Endothelial cell of umbilical vein (primary cell): Measurements from ENCODE around the gene RBBP4. TPM values are rescaled to one million over a fixed set of nuclear protein-coding genes. Genes with fewer than 3 reads are reported as not detected.

Experiments
- BruUV-seq: library from RNA; stranded (reverse); fragments of 400-500 nt; replicated peaks from 2 replicates; lab custom pipeline; 2021; lab: Mats Ljungman, UMichigan
- CTCF ChIA-PET: fragments of 300-600, 350-600 bp; sonication (Branson Sonifier 250); formaldehyde crosslinking; loops from one replicate; lab custom pipeline; 2021; ENCODE audit warnings: antibody characterized with exemption, inconsistent platforms; lab: Charles Lee
- POLR2A ChIA-PET: fragments of 300-600, 350-600 bp; sonication (Branson Sonifier 250); formaldehyde crosslinking; loops from one replicate; lab custom pipeline; 2021; ENCODE audit warnings: antibody characterized with exemption, inconsistent platforms; lab: Charles Lee
- DNase-seq: peaks from one replicate; pipeline ENCODE4 v3.0.0-alpha.2; 2011; ENCODE audit warnings: low read depth, low spot score
- FAIRE-seq: peaks from 2 replicates; lab custom pipeline; 2011; peaks lifted over from hg19 to GRCh38; lab: Jason Lieb, UNC
- H2AFZ ChIP-seq: 2 replicates; pipeline ENCODE4 v1.6.0; 2012; ENCODE audit warnings: low read depth, low read length, control low read depth, inconsistent platforms
- H3K27ac ChIP-seq: 2 replicates; pipeline ENCODE4 v1.5.1; 2011; ENCODE audit warnings: low read depth, mild to moderate bottlenecking, control low read depth, low read length, moderate library complexity; ENCODE audit not compliant: insufficient read depth
- H3K27me3 ChIP-seq, 2 experiments: 2 replicates each; pipeline versions ENCODE4 v1.6.0 to v1.6.1; 2011; ENCODE audit warnings: low read length in 2 of 2, mixed read lengths in 1 of 2; ENCODE audit not compliant: control insufficient read depth in 2 of 2, insufficient read depth in 2 of 2
- H3K36me3 ChIP-seq, 2 experiments: 2 replicates in 1 of 2; 3 replicates in 1 of 2; pipeline ENCODE4 v1.5.1; 2011; ENCODE audit warnings: low read length in 2 of 2, mild to moderate bottlenecking in 1 of 2, moderate library complexity in 1 of 2; ENCODE audit not compliant: control insufficient read depth in 2 of 2, insufficient read depth in 2 of 2; ENCODE audit errors: extremely low read depth in 1 of 2
- H3K4me1 ChIP-seq: 3 replicates; pipeline ENCODE4 v1.5.1; 2011; ENCODE audit warnings: mild to moderate bottlenecking, low read length; ENCODE audit not compliant: control insufficient read depth, insufficient read depth; ENCODE audit errors: extremely low read depth
- H3K4me2 ChIP-seq: 2 replicates; pipeline ENCODE4 v1.6.1; 2011; ENCODE audit warnings: low read length, control low read depth, mixed read lengths; ENCODE audit not compliant: insufficient read depth
- H3K4me3 ChIP-seq, 3 experiments: fragments of 200-600 bp in 1 of 3; sonication (generic), shearing (Covaris generic) in 1 of 3; replicated peaks in 1 of 3; 2 replicates each; pipeline ENCODE4 v1.5.1; 2011 to 2016; ENCODE audit warnings: control low read depth in 3 of 3, low read length in 3 of 3, mild to moderate bottlenecking in 2 of 3, inconsistent platforms in 1 of 3, low read depth in 1 of 3, moderate library complexity in 1 of 3; ENCODE audit not compliant: insufficient read depth in 1 of 3
- H3K79me2 ChIP-seq: 2 replicates; pipeline ENCODE4 v1.6.0; 2012; ENCODE audit warnings: low read length, inconsistent platforms; ENCODE audit not compliant: control insufficient read depth, insufficient read depth
- H3K9ac ChIP-seq: replicated peaks from 2 replicates; pipeline ENCODE3; 2011; ENCODE audit warnings: low read length, control low read depth; ENCODE audit not compliant: insufficient read depth; ENCODE audit errors: extremely low read depth
- H3K9me1 ChIP-seq: replicated peaks from 3 replicates; pipeline ENCODE4 v1.6.0; 2011; ENCODE audit warnings: mild to moderate bottlenecking, low read length; ENCODE audit not compliant: control insufficient read depth, insufficient read depth; ENCODE audit errors: extremely low read depth
- H3K9me3 ChIP-seq: replicated peaks from 2 replicates; pipeline ENCODE4 v1.5.1; 2012; ENCODE audit warnings: low read length, inconsistent platforms; ENCODE audit not compliant: control insufficient read depth, insufficient read depth
- H4K20me1 ChIP-seq: replicated peaks from 2 replicates; pipeline ENCODE3; 2011; ENCODE audit warnings: mild to moderate bottlenecking, low read length; ENCODE audit not compliant: control insufficient read depth, insufficient read depth; ENCODE audit errors: extremely low read depth
- CTCF ChIP-seq, 2 donors: IDR thresholded peaks; 1 replicate in 1 of 2; 2 replicates in 1 of 2; pipeline ENCODE4 v1.5.1; 2011; ENCODE audit warnings: low read length in 2 of 2, mild to moderate bottlenecking in 2 of 2, moderate library complexity in 2 of 2, control low read depth in 1 of 2, inconsistent platforms in 1 of 2, low read depth in 1 of 2; ENCODE audit not compliant: insufficient read depth in 1 of 2; ENCODE audit errors: extremely low read depth in 1 of 2
- EZH2 ChIP-seq: IDR thresholded peaks from 2 replicates; pipeline ENCODE4 v1.6.1; 2012; ENCODE audit warnings: borderline replicate concordance, low read depth, mild to moderate bottlenecking, moderate library complexity, low read length, inconsistent platforms; ENCODE audit not compliant: severe bottlenecking
- FOS ChIP-seq: IDR thresholded peaks from 2 replicates; pipeline ENCODE4 v1.6.1; 2011; ENCODE audit warnings: mild to moderate bottlenecking, low read length, moderate library complexity, borderline replicate concordance; ENCODE audit not compliant: insufficient read depth
- GATA2 ChIP-seq: IDR thresholded peaks from 2 replicates; pipeline ENCODE4 v1.7.0; 2011; ENCODE audit warnings: low read depth, mild to moderate bottlenecking, moderate library complexity, mixed read lengths, low read length; ENCODE audit not compliant: insufficient read length, insufficient read depth
- JUN ChIP-seq: IDR thresholded peaks from 2 replicates; pipeline ENCODE4 v1.6.1; 2011; ENCODE audit warnings: borderline replicate concordance, low read depth; ENCODE audit not compliant: insufficient read length, insufficient read depth
- MAX ChIP-seq: IDR thresholded peaks from 2 replicates; pipeline ENCODE4 v1.6.1; 2011; ENCODE audit not compliant: insufficient read depth, insufficient read length
- MYC ChIP-seq: IDR thresholded peaks from one replicate; pipeline ENCODE4 v1.6.1; 2011; ENCODE audit warnings: mild to moderate bottlenecking, low read depth, low read length
- POLR2A ChIP-seq: IDR thresholded peaks from 2 replicates; pipeline ENCODE4 v1.6.1; 2012; ENCODE audit warnings: low read depth, mild to moderate bottlenecking, control low read depth, low read length
- POLR2AphosphoS5 ChIP-seq: IDR thresholded peaks from 2 replicates; pipeline ENCODE4 v1.6.1; 2012; ENCODE audit warnings: low read depth, mild to moderate bottlenecking, control low read depth, low read length, moderate library complexity; ENCODE audit not compliant: insufficient read depth
- dilution Hi-C: fragments of 300-500 bp; cut with MboI; formaldehyde crosslinking; loops from one replicate; pipeline ENCODE4 v1.15.0; 2019; ENCODE audit warnings: low sequenced_read_pairs; ENCODE audit not compliant: extremely low pct_ligation_motif_present
- intact Hi-C: fragments of 100-400 bp; cut with micrococcal nuclease; formaldehyde crosslinking; loops from one replicate; pipeline ENCODE4 v1.10.0; 2022
- polyA plus RNA-seq, 4 experiments: library from polyadenylated mRNA; depleted of rRNA in 3 of 4; stranded (reverse) in 3 of 4; unstranded in 1 of 4; fragments of >200 nt; gene quantifications; 2 replicates each; pipeline versions ENCODE4 v1.2.1 to v1.2.3, GENCODE V29; 2011 to 2012; ENCODE audit warnings: missing spikeins in 1 of 4
- total RNA-seq: library from RNA; stranded (reverse); gene quantifications from 2 replicates; pipeline ENCODE4 v1.2.3, GENCODE V29; 2021

Gene RBBP4
- total and polyA plus RNA-seq, 2 donors (not counting 3 experiments of a cell fraction or from before 2014, with no cell fraction given), result 84.9 to 241 TPM

GRCh38 chr1:32703479-32704291, 52.7 kb downstream of the RBBP4 start:
- Histone ChIP-seq H3K9ac (no peak overlapping the region), H3K4me3 (peak overlapping the region in 2 of 3 experiments; percentile 63 to 75), H3K27me3 (no peaks in the 10 kb centered on the region), H2AFZ (peak overlapping the region; percentile 97), H3K79me2 (no peaks in the 10 kb centered on the region), H3K9me1 (no peaks in the 10 kb centered on the region), H3K27ac (no peak overlapping the region), H3K9me3 (no peaks in the 10 kb centered on the region), H3K36me3 (no peaks in the 10 kb centered on the region), H3K4me2 (peak overlapping the region; percentile 78), H4K20me1 (no peaks in the 10 kb centered on the region), H3K4me1 (peaks cover 11% of the 10 kb centered on the region)
- intact Hi-C loops (no loop called here), dilution Hi-C loops (no loop called here)
- DNase-seq (no peak), FAIRE-seq (no peak)
- ChIA-PET CTCF (interaction anchor here (1.4 kb wide), 1 partner anchor 9 kb away, joined by 7 read pairs; no protein-coding TSS in a partner anchor), POLR2A (no interaction called here)
- BruUV-seq, result no TSS peak
- TF ChIP-seq FOS (no peak), JUN (no peak), EZH2 (no peak), MAX (no peak), GATA2 (no peak), MYC (no peak), POLR2A (no peak), CTCF (IDR thresholded peaks at IDR 0.05; ENCODE audit: extremely low read depth in 1 of 2, insufficient read depth in 1 of 2, low read depth in 1 of 2, low read length in 2 of 2) (no peak), POLR2AphosphoS5 (no peak)
